Measurements from ENCODE around the gene SAMMSON.

SAMMSON gene

DNA sequence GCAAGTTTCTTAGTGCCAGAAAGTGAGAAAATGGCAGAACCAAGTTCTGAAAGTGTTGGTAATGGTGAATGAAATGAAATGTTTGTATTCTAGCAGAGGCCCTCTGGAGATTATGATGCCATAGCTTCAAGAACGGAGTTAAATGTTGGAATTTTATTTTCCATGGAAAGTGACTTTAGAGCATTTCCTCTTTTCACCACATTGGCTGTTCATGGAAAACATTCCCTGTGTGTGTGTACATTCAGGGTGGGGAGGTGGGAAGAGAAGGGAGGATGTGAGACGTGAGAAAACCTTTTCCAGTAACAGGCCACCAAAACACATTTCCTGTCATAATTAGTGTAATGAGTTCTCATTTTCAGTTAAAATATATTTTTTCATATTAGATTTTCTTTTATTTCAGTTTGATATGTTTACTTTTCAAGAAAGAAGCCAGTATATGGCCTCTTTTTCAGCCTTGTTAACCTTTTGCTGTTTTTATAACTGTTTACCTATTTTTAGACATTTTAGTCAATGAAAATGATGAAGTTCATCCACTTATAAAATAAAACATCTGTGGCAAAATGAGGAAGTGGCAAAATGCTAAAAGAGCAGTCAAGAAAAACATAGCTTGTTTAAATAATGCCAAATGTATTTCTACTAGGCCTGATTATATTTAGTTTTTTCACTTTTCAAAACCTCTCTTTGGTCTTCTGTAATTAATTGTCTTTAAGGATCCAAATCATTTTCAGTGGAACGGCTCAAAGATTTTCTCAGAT, 21.6 kb downstream of the SAMMSON start:
- no peak for DNase-seq

DNA sequence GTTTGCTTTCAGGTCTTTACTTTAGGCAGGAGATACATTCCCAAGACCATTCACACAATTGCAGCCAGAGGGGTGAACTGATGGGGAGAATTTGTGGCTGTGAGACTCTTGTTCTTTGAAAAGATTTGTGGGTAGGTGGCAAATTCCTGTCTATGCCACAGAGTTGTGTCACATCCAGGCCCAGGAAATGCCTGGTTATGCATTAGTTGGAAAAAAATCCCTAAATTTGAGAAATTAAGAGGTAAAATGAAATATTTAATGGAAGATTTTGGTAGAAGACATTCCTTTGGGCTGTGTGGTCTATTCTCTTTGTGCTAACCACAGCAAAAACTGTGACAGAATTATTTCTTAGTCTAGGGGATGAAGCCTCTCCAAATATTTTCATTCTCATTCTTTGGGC, 28.8 kb downstream of the SAMMSON start:
- DNase-seq: no peak

DNA sequence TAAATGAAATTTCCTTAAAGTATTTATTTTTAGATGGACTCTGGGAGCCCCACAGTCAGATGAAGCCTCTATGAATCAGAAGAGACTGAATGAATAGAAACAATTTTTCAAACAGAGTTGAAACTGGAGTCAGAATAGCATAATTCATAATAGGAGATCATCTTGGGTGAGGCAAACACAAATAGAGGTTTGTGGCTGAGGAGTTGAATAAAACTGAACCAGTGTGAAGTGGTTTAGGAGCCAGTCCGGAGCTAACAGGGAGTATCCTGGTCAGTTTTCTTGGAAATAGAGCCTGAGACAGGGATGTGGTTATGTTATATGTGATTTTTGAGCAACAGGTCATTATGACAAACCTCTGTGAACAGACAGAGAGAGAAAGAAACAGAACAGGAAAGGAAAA, 39.2 kb downstream of the SAMMSON start:
- no peak for DNase-seq

DNA sequence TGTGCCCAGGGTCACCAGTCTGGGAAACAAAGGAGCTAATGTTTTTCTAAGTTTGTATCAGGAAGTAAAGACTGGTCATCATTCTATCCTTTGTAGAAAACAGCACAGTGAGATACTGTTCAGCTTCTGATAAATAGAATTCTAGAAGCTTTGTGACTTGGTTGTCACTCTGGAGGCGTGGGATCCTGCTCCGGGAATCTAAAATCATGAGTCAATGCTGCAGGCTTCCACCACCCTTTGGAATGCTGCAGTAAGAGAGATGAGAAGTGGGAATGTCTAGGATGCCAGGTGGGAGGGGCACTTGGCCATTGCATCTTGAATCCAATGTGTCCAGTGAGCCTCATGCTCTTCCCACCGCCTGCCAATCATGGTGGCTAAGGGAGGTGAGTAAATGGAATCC, 40.9 kb downstream of the SAMMSON start:
- DNase-seq: no peak

DNA sequence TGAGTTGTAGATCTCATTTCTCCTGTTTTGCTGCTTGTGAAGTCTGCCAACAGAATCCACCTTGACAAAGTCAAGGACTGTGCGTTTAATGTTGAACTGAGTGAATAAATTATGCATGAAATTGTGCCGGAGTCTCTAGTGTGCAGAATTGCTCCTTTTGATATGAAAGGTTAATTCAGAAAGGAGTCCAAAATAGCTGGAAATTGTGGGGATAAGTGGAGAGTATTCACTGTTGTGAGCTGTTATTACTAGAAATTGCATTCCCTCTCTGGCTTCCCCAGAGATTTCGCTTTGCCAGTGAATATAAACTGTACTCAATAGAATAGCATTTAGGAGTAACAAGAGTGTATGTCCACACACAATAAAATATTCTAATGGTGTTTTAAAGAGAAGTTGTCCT, 43.1 kb downstream of the SAMMSON start:
- DNase-seq: no peak

DNA sequence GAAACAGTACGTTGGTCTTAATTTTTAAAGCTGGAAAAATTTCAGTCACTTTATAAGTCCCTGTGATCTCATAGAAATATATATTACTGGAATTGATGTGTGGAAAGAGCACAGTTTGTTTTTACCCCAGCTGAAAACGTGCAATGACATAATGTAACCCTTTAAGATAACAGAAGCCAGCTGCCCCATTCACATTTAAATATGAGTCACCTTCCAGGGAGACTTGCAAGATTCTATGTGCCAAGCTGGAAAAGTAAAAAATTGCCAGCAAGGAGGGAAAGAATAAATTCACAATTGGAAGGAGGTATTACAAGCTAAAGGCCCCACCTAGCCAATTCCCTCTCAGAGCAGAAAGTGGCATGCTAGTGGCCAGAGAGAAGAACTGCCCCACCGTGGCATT, 50.2 kb downstream of the SAMMSON start:
- no peak for DNase-seq

DNA sequence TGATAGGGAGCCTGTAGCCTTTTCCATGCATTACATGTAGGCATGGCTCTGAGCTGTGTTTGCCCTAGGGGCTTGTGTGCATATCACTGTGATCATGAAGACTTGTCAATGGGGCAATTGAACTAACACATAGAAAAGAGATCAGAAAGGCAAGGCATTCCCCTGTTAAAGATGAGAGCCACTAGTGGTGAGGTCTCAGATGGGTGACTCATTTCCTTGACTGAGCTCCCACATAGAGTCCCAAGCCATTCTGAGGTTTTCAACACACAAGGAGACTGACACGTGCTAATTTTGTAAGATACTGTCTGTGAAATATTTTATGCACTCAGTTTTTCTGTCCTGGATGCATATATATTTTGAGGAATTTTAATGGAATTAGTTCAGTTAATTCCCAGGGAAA, 53.8 kb downstream of the SAMMSON start:
- DNase-seq: no peak

DNA sequence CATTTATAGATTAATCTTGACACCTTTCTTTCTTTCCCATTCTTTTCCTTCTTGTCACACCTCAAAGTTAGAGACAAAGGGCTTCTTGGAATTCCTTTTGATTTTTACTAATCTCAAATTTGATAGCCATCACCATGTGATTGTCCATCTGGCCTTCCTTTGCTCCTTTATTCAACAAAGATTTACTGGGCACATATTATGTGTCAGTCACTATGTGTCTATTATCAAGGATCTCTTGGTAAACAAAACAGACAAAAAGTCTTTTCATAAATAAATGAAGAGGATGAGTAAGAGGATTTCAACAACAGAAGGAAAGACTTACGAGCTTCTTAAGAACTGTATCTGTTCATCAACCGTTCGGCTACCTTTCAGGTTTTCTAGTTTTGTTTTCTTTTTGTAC, 56.5 kb downstream of the SAMMSON start:
- no peak for DNase-seq

DNA sequence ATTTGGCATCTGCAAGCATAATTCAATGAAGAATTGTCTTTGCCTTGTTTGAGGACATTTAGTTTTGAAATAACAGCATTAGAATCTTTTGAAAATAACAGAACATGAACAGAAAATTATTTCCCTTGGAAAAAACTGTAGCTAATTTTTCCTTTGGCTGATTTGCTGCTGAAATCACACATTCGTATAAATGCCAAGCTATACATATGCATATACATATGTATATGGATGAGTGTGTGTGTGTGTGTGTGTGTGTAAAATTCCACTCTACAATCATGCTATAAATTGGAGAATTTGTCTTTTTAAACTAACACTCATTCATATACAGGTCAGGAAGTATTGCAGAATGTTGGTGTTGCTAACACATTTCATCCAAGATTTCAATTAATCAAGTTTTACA, 57.9 kb downstream of the SAMMSON start:
- no peak for DNase-seq

DNA sequence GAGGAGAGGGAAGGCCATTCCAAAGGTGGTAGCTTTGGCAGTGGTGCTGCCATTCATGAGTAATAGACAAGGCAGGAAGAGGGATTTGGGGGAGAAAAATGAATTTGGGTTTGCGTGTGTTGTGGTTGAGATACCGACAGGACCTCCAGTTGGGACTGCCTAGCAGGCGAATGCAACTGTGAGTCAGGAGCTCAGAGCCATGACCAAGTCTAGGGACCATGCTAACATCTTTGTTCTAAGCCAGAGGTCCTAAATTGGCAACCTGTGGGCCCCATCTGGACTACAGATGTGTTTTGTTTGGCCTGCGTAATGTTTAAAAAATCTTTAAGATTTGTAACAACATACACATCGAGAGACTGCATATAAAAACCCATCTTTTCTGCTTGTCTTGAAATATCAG, 61.6 kb downstream of the SAMMSON start:
- DNase-seq: no peak

DNA sequence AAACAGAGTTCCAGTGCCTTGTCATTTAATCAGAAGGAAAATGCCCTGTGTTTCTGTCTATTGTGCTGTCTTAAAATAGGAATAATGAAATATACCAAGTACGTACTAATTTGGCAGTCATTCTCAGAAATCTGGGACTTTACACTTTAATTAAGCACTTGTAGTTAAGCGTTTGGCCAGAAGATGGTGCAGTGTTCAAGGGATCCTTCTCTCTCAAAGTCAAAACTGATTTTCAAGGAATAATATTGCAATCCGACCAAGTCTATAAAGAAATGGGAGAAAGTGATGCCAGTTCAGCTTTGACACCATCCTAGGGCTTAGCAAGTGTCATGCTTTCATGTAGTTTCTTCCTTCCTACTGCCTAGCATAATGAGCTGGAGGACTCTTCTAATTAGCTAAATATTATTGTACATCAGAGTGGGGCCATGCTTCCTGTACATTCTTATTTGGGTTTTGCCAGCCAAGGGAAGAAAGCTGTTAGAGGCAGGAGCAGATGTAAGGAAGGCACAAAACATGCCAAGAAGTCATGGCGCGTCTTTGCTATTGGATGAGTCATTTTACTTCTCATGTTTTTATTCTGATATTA, 64.8 kb downstream of the SAMMSON start:
- no peak for DNase-seq

DNA sequence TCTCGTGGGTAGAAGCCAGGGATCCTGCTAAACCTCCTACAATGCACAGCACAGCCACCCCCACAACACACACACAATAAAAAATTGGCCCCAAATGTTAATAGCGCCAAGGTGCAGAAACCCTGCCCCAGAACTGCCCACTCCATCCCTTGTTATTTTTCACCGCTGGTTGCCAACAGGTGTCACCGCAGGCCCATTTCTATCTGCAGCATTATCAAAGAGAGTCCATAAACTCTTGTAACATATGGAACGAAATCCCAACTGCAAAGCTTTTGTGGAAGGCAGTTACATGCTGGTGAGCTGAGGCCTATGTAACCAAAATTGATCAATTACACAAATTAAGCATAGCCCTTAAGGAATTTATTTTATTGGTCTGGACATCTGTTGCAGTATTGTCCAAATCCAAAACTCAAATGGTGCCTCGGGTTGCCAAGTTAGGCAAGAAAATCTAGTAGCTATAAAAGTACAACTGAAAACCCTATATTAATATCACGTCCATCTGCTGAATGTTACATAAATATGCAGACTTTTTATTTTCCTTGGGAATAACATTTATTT, 66.2 kb downstream of the SAMMSON start:
- DNase-seq: no peak

DNA sequence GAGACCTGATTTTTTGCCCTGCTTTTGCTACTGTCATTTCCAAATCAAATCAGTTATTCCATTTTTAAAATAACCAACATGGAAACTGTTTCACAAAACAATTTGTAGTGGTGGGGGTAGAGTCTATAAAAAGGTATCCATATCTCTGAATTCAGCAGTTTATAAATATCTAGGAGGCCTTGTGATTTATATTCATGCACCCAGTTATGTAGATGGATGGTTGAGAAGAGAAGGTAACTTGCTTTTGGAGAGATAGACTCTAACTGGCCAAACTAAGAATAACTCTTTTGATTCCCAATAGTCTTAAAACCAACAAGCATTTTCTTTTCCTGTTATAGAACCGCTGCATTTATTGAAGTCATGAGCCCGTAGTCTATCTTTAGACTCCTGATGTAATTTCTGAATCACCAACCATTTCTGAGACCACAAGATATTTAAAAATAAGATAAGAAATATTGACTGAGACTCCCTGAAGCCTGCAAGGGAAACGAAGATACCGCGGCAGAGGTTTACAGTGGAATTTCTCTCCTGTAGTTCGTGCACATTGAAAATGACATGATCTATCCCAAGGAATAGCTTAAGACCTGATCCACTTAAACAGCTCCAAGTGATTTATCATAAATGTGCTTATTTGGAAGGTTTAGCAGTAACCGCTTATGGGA, 68.5 kb downstream of the SAMMSON start:
- no peak for DNase-seq

DNA sequence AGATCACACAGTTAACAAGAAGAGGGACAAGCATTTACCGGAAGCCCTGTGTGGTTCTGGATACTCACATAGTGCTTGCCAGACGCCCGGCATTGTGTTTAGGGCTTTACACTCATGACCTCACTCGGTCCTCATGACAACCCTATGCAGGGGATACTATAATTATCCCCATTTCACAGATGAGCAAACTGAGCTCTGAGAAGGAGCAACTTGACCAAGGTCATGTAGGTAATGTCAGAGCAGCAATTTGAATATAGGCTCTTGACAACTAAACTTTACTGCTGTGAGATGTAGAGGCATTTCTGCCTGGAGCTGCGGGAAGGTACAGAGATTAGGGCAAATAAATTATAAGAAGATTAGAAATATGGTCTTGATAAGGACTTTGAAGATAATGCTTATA, 70.0 kb downstream of the SAMMSON start:
- no peak for DNase-seq

DNA sequence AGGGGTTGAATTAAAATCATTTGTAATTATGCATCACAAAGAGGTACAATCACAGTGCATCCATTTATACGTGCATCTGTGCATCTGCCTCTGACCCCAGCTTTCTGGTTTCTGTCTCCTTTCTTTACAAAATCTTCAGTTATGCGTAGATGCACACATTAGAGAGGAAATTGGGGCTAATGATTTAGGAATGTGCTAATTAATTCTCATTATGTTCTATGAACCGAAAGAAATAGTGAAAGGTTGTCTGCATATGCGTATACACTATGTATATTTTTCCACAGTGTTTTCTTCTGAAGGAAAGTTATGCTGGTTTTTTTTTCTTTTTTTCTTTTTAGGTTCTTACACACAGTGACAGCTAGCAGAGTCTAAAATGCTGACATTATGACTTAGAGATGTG, 71.6 kb downstream of the SAMMSON start:
- DNase-seq: no peak

DNA sequence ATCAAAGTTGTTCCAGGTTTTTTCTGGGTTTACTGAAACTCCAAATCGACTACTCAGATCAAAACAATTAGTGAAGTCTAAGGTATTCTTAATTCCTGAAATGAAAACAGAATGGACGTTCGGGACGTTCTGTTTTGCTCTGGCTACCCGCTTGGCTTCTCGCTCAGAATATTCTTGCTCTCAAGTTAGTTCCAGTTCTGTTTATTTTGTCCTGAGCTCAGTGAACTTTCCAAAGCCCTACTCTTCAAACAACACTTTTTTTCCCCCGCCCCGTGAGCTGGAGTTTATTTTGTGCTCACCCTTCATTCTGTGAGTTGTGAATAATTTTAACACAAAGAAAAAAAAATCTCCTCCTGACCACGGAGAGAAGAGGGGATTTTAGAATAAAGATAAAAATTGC, 72.6 kb downstream of the SAMMSON start:
- DNase-seq: no peak

DNA sequence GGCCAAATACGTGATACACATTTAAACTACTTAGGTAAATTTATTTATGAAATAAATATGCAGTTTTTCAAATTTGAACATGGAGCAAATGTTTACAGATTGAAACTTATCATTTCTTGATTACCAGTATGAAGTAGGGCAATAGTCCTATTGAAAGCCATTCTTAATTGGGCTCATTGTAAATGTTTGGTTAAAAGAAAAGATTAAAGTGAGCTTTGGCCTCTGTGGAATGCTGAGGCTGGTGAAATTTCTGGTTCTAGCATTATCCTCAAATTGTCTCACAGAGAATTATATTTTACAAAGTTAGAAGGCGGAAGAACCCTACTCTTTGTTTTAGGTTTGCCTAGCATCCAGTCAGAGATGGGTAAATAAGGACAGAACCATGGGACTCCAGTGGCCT, 73.2 kb downstream of the SAMMSON start:
- DNase-seq: no peak

DNA sequence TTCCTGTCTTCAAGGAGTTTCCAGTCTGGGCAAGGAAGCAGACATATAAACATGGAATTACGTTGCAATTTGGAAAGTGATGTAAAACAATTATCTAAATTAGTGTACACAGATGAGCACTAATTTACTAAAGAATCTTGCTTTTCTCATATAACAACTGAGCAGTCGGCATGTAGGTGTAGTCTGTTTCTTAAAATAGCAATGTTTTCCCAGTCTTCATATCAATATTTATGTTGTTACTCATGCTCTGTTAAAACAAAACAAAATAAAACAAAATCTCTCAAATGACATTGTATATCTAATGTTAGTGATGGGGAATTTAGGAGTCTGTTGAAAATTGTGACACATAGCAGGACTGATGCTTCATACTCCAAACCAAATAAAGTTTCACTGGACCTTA, 75.6 kb downstream of the SAMMSON start:
- no peak for DNase-seq

DNA sequence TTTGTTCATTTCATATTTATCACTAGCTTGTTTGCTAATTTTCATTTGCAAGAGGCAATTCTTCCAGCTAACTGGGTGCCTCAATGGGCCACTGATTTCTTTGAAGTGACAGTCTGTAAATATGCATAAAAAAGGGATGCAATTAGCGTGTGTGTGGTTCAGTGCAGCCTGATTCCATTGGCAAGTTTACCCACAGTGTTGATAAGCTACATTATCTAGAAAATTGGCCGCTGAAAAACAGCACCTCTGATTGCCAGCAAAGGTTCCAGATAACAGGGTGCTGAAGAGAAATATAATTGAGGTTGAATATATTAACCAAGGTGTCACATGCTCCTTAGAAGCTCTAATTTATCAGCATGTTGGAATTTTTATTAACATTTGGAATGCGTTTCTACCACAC, 76.9 kb downstream of the SAMMSON start:
- DNase-seq: no peak

DNA sequence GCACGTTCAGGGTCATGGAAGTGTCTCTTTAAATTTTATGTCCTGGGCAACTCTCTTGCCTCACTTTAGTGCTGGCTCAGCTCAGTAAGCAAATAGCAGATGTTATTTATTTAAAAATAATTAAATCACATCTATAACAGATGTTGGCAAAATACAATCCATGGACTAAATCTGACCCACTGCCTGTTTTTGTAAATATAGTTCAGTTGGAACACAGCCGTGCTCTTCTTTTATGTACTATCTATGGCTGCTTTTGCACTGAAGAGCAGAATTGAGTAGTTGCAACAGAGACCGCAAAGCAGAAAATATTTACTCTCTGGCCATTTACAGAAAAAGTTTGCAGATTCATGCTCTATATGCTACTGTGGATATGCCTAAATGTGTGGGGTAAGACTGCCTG, 79.2 kb downstream of the SAMMSON start:
- no peak for DNase-seq

DNA sequence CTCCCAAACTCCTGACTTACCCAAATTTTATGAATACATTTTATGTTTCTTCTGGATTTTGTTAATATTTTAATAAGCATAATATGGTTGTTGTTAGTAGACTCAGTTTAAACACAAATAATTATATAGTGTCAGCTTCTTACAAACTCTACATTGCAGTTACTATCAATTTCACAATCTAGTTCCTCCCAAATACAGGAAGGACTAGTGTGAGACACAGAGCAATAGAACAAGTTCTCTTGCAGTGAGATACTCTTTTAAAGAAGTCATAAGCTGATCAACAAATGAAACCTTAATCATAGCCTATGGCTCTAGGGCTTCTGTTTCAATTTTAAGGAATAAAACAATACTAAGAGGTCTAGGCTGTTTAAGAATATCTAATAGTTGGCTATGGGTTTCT, 86.1 kb downstream of the SAMMSON start:
- no peak for DNase-seq

DNA sequence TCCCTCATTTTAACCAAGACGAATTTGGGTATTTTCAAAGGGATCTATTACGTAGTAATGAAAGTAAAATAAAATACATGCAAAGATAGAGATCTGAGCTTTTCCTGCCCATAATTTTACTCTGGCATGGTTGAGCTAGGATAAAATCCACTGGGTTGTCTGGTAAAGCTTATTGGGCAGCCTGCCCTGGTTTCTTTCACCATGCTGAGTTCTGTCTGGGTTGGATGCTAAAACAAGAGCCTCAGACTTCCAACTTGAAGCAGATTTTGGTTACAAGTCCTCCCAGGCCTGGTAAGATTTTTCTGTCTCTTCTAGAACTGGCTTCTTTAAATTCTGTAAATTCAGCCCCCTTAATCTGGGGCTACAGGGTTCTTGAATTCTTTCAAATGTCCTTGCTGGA, 86.8 kb downstream of the SAMMSON start:
- DNase-seq: no peak

DNA sequence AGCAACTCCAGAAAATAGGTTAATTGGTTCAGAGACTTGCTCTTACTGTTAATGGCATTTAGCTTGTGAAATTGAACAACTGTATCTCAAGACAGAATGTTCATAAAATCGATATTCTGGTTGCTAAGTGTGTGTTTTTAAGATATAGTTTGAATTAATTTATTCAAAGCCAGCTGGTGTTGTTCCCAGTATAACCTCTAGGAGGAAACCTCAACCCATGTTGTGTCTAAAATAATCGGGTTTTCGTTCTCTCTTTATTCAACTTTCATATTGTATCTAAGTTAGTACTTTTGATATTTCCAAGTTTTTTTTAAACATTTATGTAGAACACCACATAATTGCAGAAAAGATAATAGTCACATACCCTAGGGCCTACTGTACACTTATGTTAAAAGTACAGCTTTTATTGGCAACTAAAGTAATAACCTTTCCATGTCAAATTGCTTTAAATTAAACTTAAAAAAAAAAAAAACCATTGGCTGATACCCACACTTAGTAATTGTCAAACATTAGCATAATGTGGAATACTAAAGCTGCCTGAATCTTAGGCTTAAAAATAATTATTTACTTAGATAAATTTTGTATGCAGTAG, 90.9 kb downstream of the SAMMSON start:
- no peak for DNase-seq

DNA sequence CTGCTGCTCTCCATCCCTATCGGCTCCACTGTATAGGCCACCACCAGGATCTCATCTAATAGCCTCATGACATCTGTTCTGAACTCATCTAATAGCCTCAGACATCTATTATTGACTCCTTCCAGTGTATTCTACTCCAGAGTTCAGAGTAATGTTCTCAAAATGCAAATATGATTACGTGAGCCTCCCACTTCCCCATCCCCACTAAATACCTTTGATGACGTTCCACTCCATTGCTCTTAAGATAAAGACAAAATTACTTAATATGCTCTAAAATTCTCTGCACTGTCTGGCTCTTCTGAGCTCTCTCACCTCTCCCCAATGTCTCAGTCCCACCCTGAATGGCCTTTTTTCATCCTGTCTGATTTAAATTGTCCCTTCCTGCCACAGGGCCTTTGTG, 94.7 kb downstream of the SAMMSON start:
- DNase-seq: no peak

Measured in stimulated activated naive CD4-positive, alpha-beta T cell treated with Interleukin-2 at 50 U/mL for 16 hours (primary cell).